ENCODE data around the gene FGFR1OP2. TPM values are rescaled to one million over a fixed set of nuclear protein-coding genes. Genes with fewer than 3 reads are reported as not detected.

The FGFR1OP2 gene
- total RNA-seq, 1 experiment from 2014 or later: 86.9 TPM

DNA sequence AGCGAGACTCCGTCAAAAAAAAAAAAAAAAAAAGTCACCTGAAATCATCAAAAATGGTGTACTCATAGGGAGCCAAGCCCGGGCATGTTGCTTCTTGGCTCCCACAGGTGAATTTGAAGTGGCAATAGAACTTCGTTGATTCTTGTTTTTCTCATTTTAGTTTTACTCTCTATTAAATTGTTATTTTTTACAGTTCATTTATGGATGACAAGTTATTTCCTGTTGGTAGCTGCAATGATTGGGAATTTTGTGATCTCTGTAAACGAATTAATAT lies 74.6 kb downstream of the FGFR1OP2 start:
- intact Hi-C loops (cut with micrococcal nuclease; ENCODE audit: unreplicated experiment): loop anchor here (5.0 kb wide), 1 partner anchor 181 kb away; the partner anchor contains the start of gene ITPR2
- H3K9me3 Mint-ChIP-seq (ENCODE audit: unreplicated experiment): no peaks in the 10 kb centered on the region
- peak overlapping the region; percentile 62; the same call in 1 of the 2 replicates for H3K4me3 ChIP-seq (ENCODE audit: low read depth, low read length)
- H3K27ac Mint-ChIP-seq (ENCODE audit: unreplicated experiment): no peak overlapping the region
- TF ChIP-seq, protein P1, sequence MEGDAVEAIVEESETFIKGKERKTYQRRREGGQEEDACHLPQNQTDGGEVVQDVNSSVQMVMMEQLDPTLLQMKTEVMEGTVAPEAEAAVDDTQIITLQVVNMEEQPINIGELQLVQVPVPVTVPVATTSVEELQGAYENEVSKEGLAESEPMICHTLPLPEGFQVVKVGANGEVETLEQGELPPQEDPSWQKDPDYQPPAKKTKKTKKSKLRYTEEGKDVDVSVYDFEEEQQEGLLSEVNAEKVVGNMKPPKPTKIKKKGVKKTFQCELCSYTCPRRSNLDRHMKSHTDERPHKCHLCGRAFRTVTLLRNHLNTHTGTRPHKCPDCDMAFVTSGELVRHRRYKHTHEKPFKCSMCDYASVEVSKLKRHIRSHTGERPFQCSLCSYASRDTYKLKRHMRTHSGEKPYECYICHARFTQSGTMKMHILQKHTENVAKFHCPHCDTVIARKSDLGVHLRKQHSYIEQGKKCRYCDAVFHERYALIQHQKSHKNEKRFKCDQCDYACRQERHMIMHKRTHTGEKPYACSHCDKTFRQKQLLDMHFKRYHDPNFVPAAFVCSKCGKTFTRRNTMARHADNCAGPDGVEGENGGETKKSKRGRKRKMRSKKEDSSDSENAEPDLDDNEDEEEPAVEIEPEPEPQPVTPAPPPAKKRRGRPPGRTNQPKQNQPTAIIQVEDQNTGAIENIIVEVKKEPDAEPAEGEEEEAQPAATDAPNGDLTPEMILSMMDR (IDR thresholded peaks at IDR 0.05; ENCODE audit: insufficient read depth in 1 of 2, low read depth in 1 of 2, low read length in 1 of 2, severe bottlenecking in 1 of 2, unreplicated experiment in 1 of 2): no peak
- H3K4me3 Mint-ChIP-seq (ENCODE audit: unreplicated experiment): peak overlapping the region; percentile 90
- no peaks in the 10 kb centered on the region for H3K27me3 Mint-ChIP-seq (ENCODE audit: insufficient read depth, unreplicated experiment)
- peaks cover 6% of the 10 kb centered on the region for H3K36me3 Mint-ChIP-seq (ENCODE audit: insufficient read depth, unreplicated experiment)
- no peak for DNase-seq
- H3K9me3 ChIP-seq: no peaks in the 10 kb centered on the region
- ChIA-PET POLR2A (interaction anchor here (1.1 to 1.6 kb wide), 2 partner anchors 9 to 160 kb away, joined by 3 to 11 read pairs; partner anchors contain the start of gene MED21), CTCF (interaction anchor here (0.6 to 3.1 kb wide), 5 partner anchors 9 to 868 kb away, joined by 4 to 21 read pairs (median 6); partner anchors contain the start of genes ITPR2 and MED21)
- H3K4me1 ChIP-seq: peaks cover 18% of the 10 kb centered on the region
- H3K4me1 Mint-ChIP-seq (ENCODE audit: low read depth, unreplicated experiment): peaks cover 25% of the 10 kb centered on the region
- H3K27me3 ChIP-seq (replicated peaks; ENCODE audit: control insufficient read depth, insufficient read depth, low read length): no peaks in the 10 kb centered on the region
- H3K36me3 ChIP-seq (ENCODE audit: control insufficient read depth, insufficient read depth, low read length): no peaks in the 10 kb centered on the region
- no TSS peak for BruUV-seq (replicated peaks)

DNA sequence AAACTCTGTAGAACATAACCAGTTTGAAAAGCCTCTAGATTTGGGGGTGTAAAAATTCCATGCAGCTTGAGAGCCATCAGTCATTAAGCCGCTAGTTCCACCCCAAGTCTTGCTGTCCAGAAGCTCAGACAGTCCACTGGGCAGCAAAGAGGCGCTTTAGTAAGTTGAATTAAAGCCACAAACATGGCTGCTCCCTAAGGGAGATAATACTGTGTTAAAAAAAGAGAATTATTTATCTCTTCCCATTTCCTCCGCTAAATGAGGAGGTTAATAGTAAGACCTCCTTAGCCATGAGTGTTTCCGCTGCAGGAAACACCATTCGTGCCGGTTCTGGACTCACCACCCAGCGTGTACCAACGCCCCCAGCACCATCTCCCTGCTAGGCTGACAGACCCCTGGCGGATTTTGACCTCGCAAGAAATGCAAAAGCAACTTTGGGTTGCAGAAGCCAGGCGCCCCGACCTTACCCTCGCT lies 75.4 kb downstream of the FGFR1OP2 start:
- intact Hi-C loops (cut with micrococcal nuclease; ENCODE audit: unreplicated experiment): loop anchor here (1.0 to 5.0 kb wide), 10 partner anchors 10 to 293 kb away; partner anchors contain the start of genes FGFR1OP2, ITPR2 and STK38L
- no peaks in the 10 kb centered on the region for H3K27me3 ChIP-seq (replicated peaks; ENCODE audit: control insufficient read depth, insufficient read depth, low read length)
- TF ChIP-seq, protein P1 (IDR thresholded peaks at IDR 0.05; ENCODE audit: insufficient read depth in 1 of 2, low read depth in 1 of 2, low read length in 1 of 2, severe bottlenecking in 1 of 2, unreplicated experiment in 1 of 2): no peak
- H3K9me3 ChIP-seq: no peaks in the 10 kb centered on the region
- Mint-ChIP-seq H3K4me1 (ENCODE audit: low read depth, unreplicated experiment) (peaks cover 25% of the 10 kb centered on the region), H3K9me3 (ENCODE audit: unreplicated experiment) (no peaks in the 10 kb centered on the region), H3K27me3 (ENCODE audit: insufficient read depth, unreplicated experiment) (no peaks in the 10 kb centered on the region), H3K27ac (ENCODE audit: unreplicated experiment) (peak overlapping the region; percentile 13), H3K36me3 (ENCODE audit: insufficient read depth, unreplicated experiment) (peaks cover 6% of the 10 kb centered on the region), H3K4me3 (ENCODE audit: unreplicated experiment) (peak overlapping the region; percentile 90)
- ChIA-PET CTCF (interaction anchor here (0.6 to 3.1 kb wide), 16 partner anchors 9 to 312 kb away, joined by 3 to 21 read pairs (median 4); partner anchors contain the start of genes ITPR2 and MED21), POLR2A (interaction anchor here (1.0 to 1.6 kb wide), 3 partner anchors 8 to 320 kb away, joined by 3 to 11 read pairs (median 3); partner anchors contain the start of gene MED21)
- no peaks in the 10 kb centered on the region for H3K36me3 ChIP-seq (ENCODE audit: control insufficient read depth, insufficient read depth, low read length)
- BruUV-seq (replicated peaks): no TSS peak
- peaks cover 18% of the 10 kb centered on the region for H3K4me1 ChIP-seq
- H3K4me3 ChIP-seq (ENCODE audit: low read depth, low read length): peak overlapping the region; percentile 62
- no peak for DNase-seq

DNA sequence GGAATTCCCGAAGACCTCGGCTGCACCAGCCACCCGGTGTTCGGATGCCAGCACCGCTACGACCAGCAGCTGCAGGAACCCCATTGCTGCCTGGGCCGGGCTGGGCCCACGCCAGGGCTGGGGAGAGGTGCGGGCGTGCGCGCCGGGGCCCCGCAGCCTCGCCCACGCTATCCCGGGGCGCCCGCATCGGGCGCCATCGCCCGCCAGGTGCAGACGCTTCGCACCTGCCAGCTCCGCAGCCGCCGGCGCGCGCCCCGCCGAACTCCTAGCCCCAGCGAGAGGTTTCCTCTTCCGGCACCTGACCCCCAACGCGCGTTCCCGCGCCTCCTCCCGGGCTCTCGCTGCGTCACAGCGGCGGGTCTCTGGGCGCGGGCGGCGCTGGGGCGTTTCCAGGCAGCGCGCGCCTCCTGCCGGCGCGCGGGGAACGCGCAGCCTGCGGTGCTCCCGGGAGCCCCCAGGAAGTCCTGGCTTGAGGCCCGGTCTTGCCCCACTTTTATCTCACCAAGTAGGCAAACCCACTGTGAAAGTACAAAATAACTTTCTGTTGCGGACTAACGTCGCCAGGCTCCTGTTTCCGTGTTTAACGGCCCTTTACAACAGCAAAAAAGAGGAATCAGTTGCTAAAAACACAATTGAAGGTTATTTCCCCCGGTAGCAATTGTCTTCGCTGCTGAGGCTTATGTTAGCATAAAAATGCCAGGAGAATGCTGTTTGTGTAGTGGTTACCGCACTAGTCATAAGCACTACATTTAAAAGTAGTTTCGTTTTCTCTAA lies 76.0 kb downstream of the FGFR1OP2 start, which contains the start of gene TM7SF3:
Gene TM7SF3, minus strand, starts transcription at position 300 of the 774 bp plus-strand sequence. Its CDS starts 216 bp downstream, at position 84.
- no peaks in the 10 kb centered on the region for H3K27me3 Mint-ChIP-seq (ENCODE audit: insufficient read depth, unreplicated experiment)
- CTCF ChIA-PET: interaction anchor here (0.6 to 3.1 kb wide), 15 partner anchors 8 to 312 kb away, joined by 3 to 21 read pairs (median 4); partner anchors contain the start of genes ITPR2 and MED21
- TF ChIP-seq, protein P1 (IDR thresholded peaks at IDR 0.05; ENCODE audit: insufficient read depth in 1 of 2, low read depth in 1 of 2, low read length in 1 of 2, severe bottlenecking in 1 of 2, unreplicated experiment in 1 of 2): peak; percentile 89 to 99
- Histone ChIP-seq H3K9me3 (no peaks in the 10 kb centered on the region), H3K27me3 (replicated peaks; ENCODE audit: control insufficient read depth, insufficient read depth, low read length) (no peaks in the 10 kb centered on the region), H3K36me3 (ENCODE audit: control insufficient read depth, insufficient read depth, low read length) (no peaks in the 10 kb centered on the region), H3K4me1 (peaks cover 18% of the 10 kb centered on the region), H3K4me3 (ENCODE audit: low read depth, low read length) (peak within 1 kb of the TSS; percentile 62)
- H3K4me1 Mint-ChIP-seq (ENCODE audit: low read depth, unreplicated experiment): peaks cover 25% of the 10 kb centered on the region
- peak within 1 kb of the TSS; percentile 90 for H3K4me3 Mint-ChIP-seq (ENCODE audit: unreplicated experiment)
- POLR2A ChIA-PET: interaction anchor here (1.0 to 1.6 kb wide), 3 partner anchors 8 to 319 kb away, joined by 3 to 11 read pairs (median 3); partner anchors contain the start of gene MED21
- intact Hi-C loops (cut with micrococcal nuclease; ENCODE audit: unreplicated experiment): loop anchor here (1.0 to 5.0 kb wide), 10 partner anchors 11 to 293 kb away; partner anchors contain the start of genes FGFR1OP2, ITPR2 and STK38L
- no peaks in the 10 kb centered on the region for H3K9me3 Mint-ChIP-seq (ENCODE audit: unreplicated experiment)
- H3K36me3 Mint-ChIP-seq (ENCODE audit: insufficient read depth, unreplicated experiment): peaks cover 6% of the 10 kb centered on the region
- peak within 1 kb of the TSS; percentile 13 for H3K27ac Mint-ChIP-seq (ENCODE audit: unreplicated experiment)
- DNase-seq: peak; percentile 97 to 99
- BruUV-seq (replicated peaks): no TSS peak

Measured in Caco-2 (cell line).